Measurements from ENCODE around the gene NEK9. TPM values are rescaled to one million over a fixed set of nuclear protein-coding genes. Genes with fewer than 3 reads are reported as not detected.

The NEK9 gene
- total RNA-seq, 3 donors from 2014 or later = 44.7 to 104 (median 49.9) TPM

DNA sequence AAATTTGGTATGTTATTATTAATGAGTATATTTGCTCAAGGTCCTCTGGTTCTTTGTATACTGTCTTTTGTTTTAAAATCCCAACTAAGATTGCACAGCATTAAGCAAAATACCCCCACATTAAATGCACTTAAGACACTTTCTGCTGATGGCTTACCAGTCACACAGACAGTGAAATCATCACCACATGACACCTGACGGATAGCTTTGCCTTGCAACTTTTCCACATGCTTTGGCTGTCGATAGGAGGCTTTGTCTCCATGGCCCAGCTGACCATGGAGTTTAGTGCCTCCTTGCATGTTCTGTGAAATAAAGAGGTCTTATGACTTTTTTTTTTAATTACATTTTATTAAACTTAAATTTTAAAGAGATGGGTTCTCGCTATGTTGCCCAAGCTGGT is 19.7 kb downstream of the NEK9 start:
- DNase-seq (no peak), ATAC-seq (no peak)
- Histone ChIP-seq H3K9me3 (no peaks in the 10 kb centered on the region), H3K36me3 (ENCODE audit: low read depth) (peaks cover 6% of the 10 kb centered on the region), H3K4me1 (ENCODE audit: low read depth) (no peaks in the 10 kb centered on the region), H3K4me3 (no peak overlapping the region)
- TF ChIP-seq, protein P1, sequence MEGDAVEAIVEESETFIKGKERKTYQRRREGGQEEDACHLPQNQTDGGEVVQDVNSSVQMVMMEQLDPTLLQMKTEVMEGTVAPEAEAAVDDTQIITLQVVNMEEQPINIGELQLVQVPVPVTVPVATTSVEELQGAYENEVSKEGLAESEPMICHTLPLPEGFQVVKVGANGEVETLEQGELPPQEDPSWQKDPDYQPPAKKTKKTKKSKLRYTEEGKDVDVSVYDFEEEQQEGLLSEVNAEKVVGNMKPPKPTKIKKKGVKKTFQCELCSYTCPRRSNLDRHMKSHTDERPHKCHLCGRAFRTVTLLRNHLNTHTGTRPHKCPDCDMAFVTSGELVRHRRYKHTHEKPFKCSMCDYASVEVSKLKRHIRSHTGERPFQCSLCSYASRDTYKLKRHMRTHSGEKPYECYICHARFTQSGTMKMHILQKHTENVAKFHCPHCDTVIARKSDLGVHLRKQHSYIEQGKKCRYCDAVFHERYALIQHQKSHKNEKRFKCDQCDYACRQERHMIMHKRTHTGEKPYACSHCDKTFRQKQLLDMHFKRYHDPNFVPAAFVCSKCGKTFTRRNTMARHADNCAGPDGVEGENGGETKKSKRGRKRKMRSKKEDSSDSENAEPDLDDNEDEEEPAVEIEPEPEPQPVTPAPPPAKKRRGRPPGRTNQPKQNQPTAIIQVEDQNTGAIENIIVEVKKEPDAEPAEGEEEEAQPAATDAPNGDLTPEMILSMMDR (IDR thresholded peaks at IDR 0.05) = no peak
- intact Hi-C loops (cut with DNase I, micrococcal nuclease) = no loop called here

DNA sequence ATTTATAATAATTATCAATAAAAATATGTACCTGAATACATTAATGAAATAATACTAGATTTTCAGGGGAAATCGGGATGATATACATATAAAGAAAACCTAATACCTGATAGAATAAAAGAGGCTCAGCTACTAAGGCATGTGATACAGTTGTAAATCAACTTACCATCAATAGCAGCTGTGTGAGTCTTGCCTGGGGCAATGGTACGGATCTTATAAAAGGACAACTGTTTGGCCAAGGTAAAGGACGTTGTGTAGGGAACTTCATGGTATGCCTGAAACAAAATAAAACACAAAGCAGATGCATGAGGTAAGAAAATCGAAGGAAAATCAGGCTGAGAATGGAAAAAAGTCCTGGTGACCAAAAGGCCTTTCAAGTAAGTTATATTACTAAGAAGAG is 25.4 kb downstream of the NEK9 start:
- no peak for DNase-seq

DNA sequence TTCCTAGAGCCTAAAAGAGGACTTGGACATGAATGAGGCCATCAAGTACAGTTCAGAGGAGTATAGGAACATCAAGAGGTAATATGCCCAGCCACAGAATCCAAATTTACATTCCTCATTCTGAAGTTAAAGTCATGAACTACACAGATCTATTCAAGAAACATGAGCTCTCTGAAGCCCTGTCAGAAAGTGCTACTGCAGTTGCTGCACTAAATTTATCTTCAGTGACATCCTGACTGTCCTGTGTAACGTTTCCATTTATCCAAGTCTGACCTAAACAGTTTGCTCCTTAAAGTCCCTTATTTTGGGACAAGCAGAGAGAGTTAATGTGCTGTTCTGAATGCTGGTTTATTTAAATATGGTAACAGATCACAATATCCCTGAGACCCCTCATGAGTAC is 28.2 kb downstream of the NEK9 start:
- Histone ChIP-seq H3K36me3 (ENCODE audit: low read depth) (no peaks in the 10 kb centered on the region), H3K9me3 (no peaks in the 10 kb centered on the region), H3K4me3 (no peak overlapping the region), H3K4me1 (ENCODE audit: low read depth) (no peaks in the 10 kb centered on the region)
- intact Hi-C loops (cut with DNase I, micrococcal nuclease) = no loop called here
- no peak for DNase-seq
- ATAC-seq = no peak
- TF ChIP-seq, protein P1 (IDR thresholded peaks at IDR 0.05) = no peak

More for the DNA sequence above, 25.4 kb downstream of the NEK9 start:
- TF ChIP-seq, protein P1 (IDR thresholded peaks at IDR 0.05) = no peak
- Histone ChIP-seq H3K4me1 (ENCODE audit: low read depth) (no peaks in the 10 kb centered on the region), H3K36me3 (ENCODE audit: low read depth) (no peaks in the 10 kb centered on the region), H3K9me3 (no peaks in the 10 kb centered on the region), H3K4me3 (no peak overlapping the region)
- ATAC-seq = no peak
- intact Hi-C loops (cut with DNase I, micrococcal nuclease) = no loop called here

DNA sequence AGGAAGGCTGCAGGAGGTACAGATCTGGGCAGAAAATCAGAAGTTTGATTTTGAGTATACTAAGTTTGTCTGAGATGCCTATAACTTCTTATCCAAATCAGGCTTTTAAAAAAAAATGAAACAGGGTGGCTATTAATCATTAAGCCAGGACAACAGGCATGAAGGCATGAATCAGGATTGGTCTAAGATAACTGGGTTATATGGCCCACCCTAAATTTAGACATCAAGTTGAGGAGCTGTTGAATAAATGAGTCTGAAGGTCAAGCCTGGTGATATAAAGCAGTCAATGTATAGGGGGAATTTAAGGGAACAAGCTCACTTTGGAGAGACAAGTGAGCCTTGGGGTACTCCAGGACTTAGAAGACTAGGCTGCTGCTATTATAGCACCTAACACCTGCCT is 28.6 kb downstream of the NEK9 start:
- TF ChIP-seq, protein P1 (IDR thresholded peaks at IDR 0.05) = no peak
- DNase-seq = no peak
- Histone ChIP-seq H3K4me1 (ENCODE audit: low read depth) (no peaks in the 10 kb centered on the region), H3K9me3 (no peaks in the 10 kb centered on the region), H3K4me3 (no peak overlapping the region), H3K36me3 (ENCODE audit: low read depth) (no peaks in the 10 kb centered on the region)
- intact Hi-C loops (cut with DNase I, micrococcal nuclease) = no loop called here
- peak; percentile 53 for ATAC-seq

DNA sequence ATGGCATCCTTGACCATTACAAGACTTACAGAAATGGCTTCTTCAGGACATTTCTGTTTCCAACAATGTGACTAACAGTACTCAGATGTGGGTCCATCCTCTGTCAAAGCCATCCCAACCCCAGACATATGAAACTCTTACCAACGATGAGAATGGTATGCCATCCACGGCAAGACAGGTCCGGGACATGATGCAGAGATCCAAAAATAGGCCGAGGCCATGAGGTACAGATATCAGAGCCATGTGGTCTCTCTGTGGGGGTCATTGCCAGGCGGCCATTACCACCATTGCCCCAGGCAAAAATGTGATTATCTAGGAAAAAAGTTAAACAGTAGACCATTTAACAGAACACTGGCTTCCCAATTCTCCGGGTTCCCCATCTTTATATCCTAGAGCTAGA is 29.9 kb downstream of the NEK9 start:
- intact Hi-C loops (cut with DNase I, micrococcal nuclease) = no loop called here
- Histone ChIP-seq H3K36me3 (ENCODE audit: low read depth) (no peaks in the 10 kb centered on the region), H3K9me3 (no peaks in the 10 kb centered on the region), H3K4me1 (ENCODE audit: low read depth) (no peaks in the 10 kb centered on the region), H3K4me3 (no peak overlapping the region)
- TF ChIP-seq, protein P1 (IDR thresholded peaks at IDR 0.05) = no peak
- DNase-seq = no peak
- ATAC-seq = no peak

DNA sequence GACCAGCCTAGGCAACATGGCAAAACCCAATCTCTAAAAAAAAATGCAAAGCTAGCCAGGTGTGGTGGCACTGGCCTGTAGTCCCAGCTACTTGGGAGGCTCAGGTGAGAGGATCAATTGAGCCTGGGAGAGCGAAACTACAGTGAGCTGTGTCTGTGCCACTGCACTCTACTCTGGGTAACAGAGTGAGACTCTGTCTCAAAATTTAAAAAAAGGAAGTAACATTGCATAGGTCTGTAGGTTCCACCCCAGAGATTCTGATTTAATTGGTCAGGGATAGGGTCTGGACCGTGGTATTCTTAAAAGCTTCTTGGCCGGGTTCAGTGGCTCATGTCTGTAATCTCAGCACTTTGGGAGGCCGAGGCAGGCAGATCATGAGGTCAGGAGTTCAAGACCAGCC is 31.2 kb downstream of the NEK9 start:
- no peak for ATAC-seq
- H3K9me3 ChIP-seq = no peaks in the 10 kb centered on the region
- TF ChIP-seq, protein P1 (IDR thresholded peaks at IDR 0.05) = no peak
- H3K4me1 ChIP-seq (ENCODE audit: low read depth) = no peaks in the 10 kb centered on the region
- DNase-seq = no peak
- H3K36me3 ChIP-seq (ENCODE audit: low read depth) = no peaks in the 10 kb centered on the region
- H3K4me3 ChIP-seq = no peak overlapping the region
- intact Hi-C loops (cut with DNase I, micrococcal nuclease) = no loop called here
